Bronchial epithelial cell (primary cell): ENCODE results near the gene HDGFL3. TPM values are rescaled to one million over a fixed set of nuclear protein-coding genes. Genes with fewer than 3 reads are reported as not detected.

Experiments
- DNase-seq: peaks from one replicate; pipeline ENCODE4 v3.0.0-alpha.2; 2010; ENCODE audit warnings: low read depth
- FAIRE-seq: peaks from 2 replicates; lab custom pipeline; 2011; peaks lifted over from hg19 to GRCh38; lab: Jason Lieb, UNC
- H3K27me3 ChIP-seq: 2 replicates; pipeline ENCODE4 v1.5.1; 2011; ENCODE audit warnings: low read length; ENCODE audit not compliant: control insufficient read depth, insufficient read depth
- H3K36me3 ChIP-seq: 2 replicates; pipeline ENCODE4 v1.5.1; 2011; ENCODE audit warnings: low read length; ENCODE audit not compliant: control insufficient read depth, insufficient read depth
- H3K4me3 ChIP-seq: 2 replicates; pipeline ENCODE4 v1.5.1; 2011; ENCODE audit warnings: mild to moderate bottlenecking, low read depth, low read length, control low read depth
- CTCF ChIP-seq: IDR thresholded peaks from 2 replicates; pipeline ENCODE4 v1.5.1; 2011; ENCODE audit warnings: mild to moderate bottlenecking, moderate library complexity, low read length, control low read depth, inconsistent platforms; ENCODE audit not compliant: insufficient read depth, severe bottlenecking
- total RNA-seq: library from RNA; depleted of rRNA; stranded (reverse); fragments of >200 nt; gene quantifications from 2 replicates; pipeline ENCODE4 v1.2.1, GENCODE V29; 2014

HDGFL3 gene
- total RNA-seq, 1 donor from 2014 or later: 28.7 TPM

- Histone ChIP-seq H3K36me3 (no peaks in the 10 kb centered on the region), H3K27me3 (no peaks in the 10 kb centered on the region), H3K4me3 (no peak overlapping the region)
- FAIRE-seq (no peak), DNase-seq (no peak)
- no peak for TF ChIP-seq CTCF
Measured at GRCh38 chr15:83081256-83082014, 126.2 kb downstream of the HDGFL3 start.

DNA sequence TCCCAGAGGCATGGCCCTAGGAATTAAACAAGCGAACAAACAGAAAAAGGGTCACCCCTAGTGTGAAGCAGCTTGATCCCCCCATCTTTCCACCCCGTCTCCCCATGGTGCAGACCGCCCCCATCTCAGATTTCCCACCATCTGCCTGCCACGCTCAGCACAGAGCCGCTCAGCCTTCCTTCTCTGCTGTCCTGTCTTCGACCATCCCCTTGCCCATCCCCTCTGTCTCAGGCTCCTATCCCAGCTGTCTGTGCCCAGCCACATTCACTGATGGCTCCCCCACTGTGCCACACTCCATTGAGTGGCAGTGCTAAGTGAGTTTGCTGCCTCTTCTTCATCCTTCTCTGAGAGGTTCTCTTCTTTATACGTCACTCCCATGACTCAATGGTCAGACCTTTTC, 128.9 kb downstream of the HDGFL3 start:
- no peak for DNase-seq
- FAIRE-seq: no peak
- Histone ChIP-seq H3K27me3 (no peaks in the 10 kb centered on the region), H3K36me3 (no peaks in the 10 kb centered on the region), H3K4me3 (no peak overlapping the region)
- TF ChIP-seq CTCF: no peak

Other genes with a start within 250 kb of the HDGFL3 start
- 83.7 and 100 TPM in 2 replicates for gene RAMAC, start 221.6 kb downstream of the HDGFL3 start, total RNA-seq
- 5.5 and 12.8 TPM in 2 replicates for gene C15orf40, start 196.2 kb downstream of the HDGFL3 start, total RNA-seq
- gene BTBD1, start 140.6 kb downstream of the HDGFL3 start, total RNA-seq: 48.0 and 78.2 TPM in 2 replicates
- gene TM6SF1, start 100.2 kb downstream of the HDGFL3 start, total RNA-seq: 2.6 and 3.1 TPM in 2 replicates
- gene BNC1, start 76.8 kb upstream of the HDGFL3 start, total RNA-seq: 37.6 and 74.2 TPM in 2 replicates
- gene SH3GL3, start 239.5 kb upstream of the HDGFL3 start, total RNA-seq: 0.51 and 1.1 TPM in 2 replicates